NT2/D1 (cell line): ENCODE measurements around the gene ELF1.
"Not testable (repeated sequence)": the region's sequence is repeated elsewhere in the genome, so short reads cannot be mapped to it uniquely, and the experiment has no call there.

Experiments
- DNase-seq: peaks from one replicate; pipeline ENCODE4 v3.0.0-alpha.2; 2011; ENCODE audit warnings: low read depth, low spot score
- H3K27me3 ChIP-seq: 2 replicates; pipeline ENCODE4 v1.6.0; 2011; ENCODE audit warnings: mild to moderate bottlenecking; ENCODE audit not compliant: insufficient read length, insufficient read depth
- H3K36me3 ChIP-seq: 2 replicates; pipeline ENCODE4 v1.6.1; 2011; ENCODE audit warnings: mild to moderate bottlenecking, low read length, mixed read lengths; ENCODE audit not compliant: insufficient read depth, insufficient read length
- H3K4me1 ChIP-seq: 2 replicates; pipeline ENCODE4 v1.5.1; 2011; ENCODE audit not compliant: insufficient read depth, insufficient read length
- H3K4me3 ChIP-seq: 2 replicates; pipeline ENCODE4 v1.5.1; 2011; ENCODE audit warnings: low read depth; ENCODE audit not compliant: insufficient read length
- H3K9ac ChIP-seq: 2 replicates; pipeline ENCODE4 v1.6.0; 2011; ENCODE audit warnings: low read depth; ENCODE audit not compliant: insufficient read length
- H3K9me3 ChIP-seq: 2 replicates; pipeline ENCODE4 v1.5.1; 2011; ENCODE audit warnings: mild to moderate bottlenecking, low read length; ENCODE audit not compliant: insufficient read depth
- SUZ12 ChIP-seq: IDR thresholded peaks from 2 replicates; pipeline ENCODE4 v1.6.1; 2011; ENCODE audit not compliant: insufficient read length, insufficient read depth; ENCODE audit errors: extremely low read depth
- YY1 ChIP-seq: IDR thresholded peaks from 2 replicates; pipeline ENCODE4 v1.6.1; 2011; ENCODE audit not compliant: insufficient read length, insufficient read depth
- ZNF274 ChIP-seq: IDR thresholded peaks from 2 replicates; pipeline ENCODE4 v1.6.1; 2011; ENCODE audit warnings: mild to moderate bottlenecking, low read depth, low read length

The ELF1 gene

DNA sequence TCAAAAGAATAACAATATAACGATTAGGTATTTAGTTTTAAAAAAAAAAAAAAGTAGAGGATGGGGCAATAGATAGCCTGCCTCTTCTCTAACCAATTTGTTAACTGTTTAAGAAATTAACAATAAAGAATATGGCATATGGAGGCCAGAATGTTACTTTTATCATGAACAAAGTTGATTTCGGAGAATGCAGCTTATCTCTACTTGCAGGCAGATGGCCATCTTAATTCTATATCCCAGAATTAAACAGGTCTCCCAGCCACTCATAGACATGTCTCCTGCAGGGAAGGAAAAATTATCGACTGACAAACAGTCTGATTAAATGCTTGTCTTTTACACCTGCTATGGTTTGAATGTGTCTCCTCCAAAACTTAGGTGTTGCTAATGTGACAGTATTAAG lies 133.1 kb downstream of the ELF1 start:
- no peak overlapping the region for H3K9ac ChIP-seq
- no peaks in the 10 kb centered on the region for H3K27me3 ChIP-seq
- no peaks in the 10 kb centered on the region for H3K4me1 ChIP-seq
- no peaks in the 10 kb centered on the region for H3K36me3 ChIP-seq
- TF ChIP-seq ZNF274 (no peak), YY1 (no peak), SUZ12 (no peak)
- DNase-seq, result no peak
- H3K9me3 ChIP-seq, result no peaks in the 10 kb centered on the region
- H3K4me3 ChIP-seq, result no peak overlapping the region

DNA sequence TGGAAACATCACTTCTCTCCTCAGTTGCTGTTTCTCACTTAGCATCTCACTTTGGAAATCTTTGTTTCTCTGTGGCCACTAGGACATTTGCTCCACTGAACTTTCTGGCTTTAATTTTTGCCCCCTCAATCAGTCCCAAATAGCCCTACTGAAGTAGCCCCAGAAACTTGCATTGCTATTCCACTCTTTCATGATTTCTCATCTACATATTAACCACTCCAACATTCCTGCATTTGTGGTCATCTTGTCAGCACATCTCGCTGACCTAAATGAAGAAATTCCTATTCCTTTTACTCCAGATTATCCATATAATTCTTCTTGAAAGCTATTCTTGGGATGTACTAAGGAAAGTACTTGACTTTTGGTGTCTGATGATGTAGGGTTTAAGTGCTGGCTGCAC lies 134.9 kb downstream of the ELF1 start:
- not testable (repeated sequence) for H3K36me3 ChIP-seq, DNase-seq, H3K4me3 ChIP-seq, H3K9me3 ChIP-seq, H3K4me1 ChIP-seq, H3K9ac ChIP-seq, H3K27me3 ChIP-seq
